ENCODE measurements around the gene POLK.

The POLK gene

DNA sequence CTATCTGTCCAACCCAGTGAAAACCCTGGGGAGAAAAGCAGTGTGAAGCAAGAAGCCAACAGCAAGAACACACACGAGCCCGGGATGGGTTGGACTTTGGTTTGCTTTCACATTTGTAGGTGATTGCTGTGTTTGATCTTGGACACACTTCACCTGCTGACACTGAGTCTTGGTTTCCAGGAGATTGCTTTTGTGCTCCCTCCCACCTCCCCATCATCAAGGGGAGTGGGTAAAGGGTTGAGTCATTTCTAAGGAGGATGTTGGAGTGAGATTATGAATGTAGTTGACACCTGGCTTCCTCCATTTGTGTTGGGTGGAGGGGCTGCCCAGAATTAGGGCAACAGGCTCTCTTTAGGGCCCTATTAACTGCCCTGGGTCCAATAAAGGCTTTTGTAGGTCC lies 137.0 kb downstream of the POLK start:
- Mint-ChIP-seq H3K36me3 (no peaks in the 10 kb centered on the region), H3K4me3 (no peak overlapping the region), H3K4me1 (peaks cover 3% of the 10 kb centered on the region), H3K9me3 (peaks cover 1% of the 10 kb centered on the region), H3K27ac (no peak overlapping the region), H3K27me3 (no peaks in the 10 kb centered on the region)
- CTCF ChIA-PET = no interaction called here
- no peak for DNase-seq
